Measurements from ENCODE around the gene PDE4D. TPM values are rescaled to one million over a fixed set of nuclear protein-coding genes. Genes with fewer than 3 reads are reported as not detected.

The PDE4D gene
- total RNA-seq, 1 donor from 2014 or later: 14.2 TPM

DNA sequence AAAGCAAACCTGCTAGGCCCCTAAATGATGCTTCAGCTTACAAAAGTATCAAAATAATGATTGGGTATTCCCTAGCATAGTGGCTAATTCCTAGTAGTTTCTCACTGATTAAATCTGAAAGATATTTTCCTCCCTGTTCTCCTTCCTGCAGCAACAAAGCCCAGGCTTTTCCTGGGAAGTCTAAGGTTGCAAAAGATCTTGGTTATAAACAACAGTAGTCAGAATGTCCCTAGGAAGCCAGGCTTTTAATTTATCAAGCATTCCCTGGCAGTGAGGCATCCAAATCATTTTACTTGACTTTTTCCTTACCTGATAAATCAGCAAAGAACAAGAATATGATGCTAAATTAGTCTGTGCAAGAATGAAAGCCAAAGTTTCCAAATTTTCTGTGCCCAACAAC is 272.0 kb downstream of the PDE4D start:
- no peak overlapping the region for H3K4me3 ChIP-seq (ENCODE audit: insufficient read depth, low read depth, low read length)
- Mint-ChIP-seq H3K4me3 (ENCODE audit: unreplicated experiment) (no peak overlapping the region), H3K4me1 (ENCODE audit: low read depth, unreplicated experiment) (peaks cover 22% of the 10 kb centered on the region), H3K27ac (ENCODE audit: unreplicated experiment) (no peak overlapping the region), H3K36me3 (ENCODE audit: low read depth, unreplicated experiment) (no peaks in the 10 kb centered on the region), H3K27me3 (ENCODE audit: low read depth, unreplicated experiment) (peaks cover 1% of the 10 kb centered on the region), H3K9me3 (ENCODE audit: unreplicated experiment) (peaks cover 2% of the 10 kb centered on the region)
- H3K27me3 ChIP-seq (ENCODE audit: insufficient read depth, low read length): no peaks in the 10 kb centered on the region
- no peak overlapping the region for H3K4me2 ChIP-seq (ENCODE audit: low read length)
- H3K9me3 ChIP-seq (ENCODE audit: insufficient read depth, low read depth, low read length): no peaks in the 10 kb centered on the region
- no peak overlapping the region for H3K9ac ChIP-seq (ENCODE audit: low read length)
- no peaks in the 10 kb centered on the region for H3K79me2 ChIP-seq (ENCODE audit: insufficient read depth, low read length)
- H3K36me3 ChIP-seq (ENCODE audit: insufficient read depth, low read length): no peaks in the 10 kb centered on the region
- no peaks in the 10 kb centered on the region for H3K4me1 ChIP-seq (ENCODE audit: insufficient read depth, low read length)
- H3K27ac ChIP-seq (ENCODE audit: low read depth, low read length): no peak overlapping the region
- FAIRE-seq: no peak
- H4K20me1 ChIP-seq (ENCODE audit: insufficient read depth, low read length): no peaks in the 10 kb centered on the region
- peak; percentile 32 for DNase-seq (ENCODE audit: low read depth)
- TF ChIP-seq, protein P1, sequence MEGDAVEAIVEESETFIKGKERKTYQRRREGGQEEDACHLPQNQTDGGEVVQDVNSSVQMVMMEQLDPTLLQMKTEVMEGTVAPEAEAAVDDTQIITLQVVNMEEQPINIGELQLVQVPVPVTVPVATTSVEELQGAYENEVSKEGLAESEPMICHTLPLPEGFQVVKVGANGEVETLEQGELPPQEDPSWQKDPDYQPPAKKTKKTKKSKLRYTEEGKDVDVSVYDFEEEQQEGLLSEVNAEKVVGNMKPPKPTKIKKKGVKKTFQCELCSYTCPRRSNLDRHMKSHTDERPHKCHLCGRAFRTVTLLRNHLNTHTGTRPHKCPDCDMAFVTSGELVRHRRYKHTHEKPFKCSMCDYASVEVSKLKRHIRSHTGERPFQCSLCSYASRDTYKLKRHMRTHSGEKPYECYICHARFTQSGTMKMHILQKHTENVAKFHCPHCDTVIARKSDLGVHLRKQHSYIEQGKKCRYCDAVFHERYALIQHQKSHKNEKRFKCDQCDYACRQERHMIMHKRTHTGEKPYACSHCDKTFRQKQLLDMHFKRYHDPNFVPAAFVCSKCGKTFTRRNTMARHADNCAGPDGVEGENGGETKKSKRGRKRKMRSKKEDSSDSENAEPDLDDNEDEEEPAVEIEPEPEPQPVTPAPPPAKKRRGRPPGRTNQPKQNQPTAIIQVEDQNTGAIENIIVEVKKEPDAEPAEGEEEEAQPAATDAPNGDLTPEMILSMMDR (IDR thresholded peaks at IDR 0.05; ENCODE audit: insufficient read depth, low read depth, low read length): no peak
- TF ChIP-seq EZH2 (IDR thresholded peaks at IDR 0.05; ENCODE audit: insufficient read depth, low read length): no peak
- no peak overlapping the region for H2AFZ ChIP-seq (ENCODE audit: low read depth, low read length)

DNA sequence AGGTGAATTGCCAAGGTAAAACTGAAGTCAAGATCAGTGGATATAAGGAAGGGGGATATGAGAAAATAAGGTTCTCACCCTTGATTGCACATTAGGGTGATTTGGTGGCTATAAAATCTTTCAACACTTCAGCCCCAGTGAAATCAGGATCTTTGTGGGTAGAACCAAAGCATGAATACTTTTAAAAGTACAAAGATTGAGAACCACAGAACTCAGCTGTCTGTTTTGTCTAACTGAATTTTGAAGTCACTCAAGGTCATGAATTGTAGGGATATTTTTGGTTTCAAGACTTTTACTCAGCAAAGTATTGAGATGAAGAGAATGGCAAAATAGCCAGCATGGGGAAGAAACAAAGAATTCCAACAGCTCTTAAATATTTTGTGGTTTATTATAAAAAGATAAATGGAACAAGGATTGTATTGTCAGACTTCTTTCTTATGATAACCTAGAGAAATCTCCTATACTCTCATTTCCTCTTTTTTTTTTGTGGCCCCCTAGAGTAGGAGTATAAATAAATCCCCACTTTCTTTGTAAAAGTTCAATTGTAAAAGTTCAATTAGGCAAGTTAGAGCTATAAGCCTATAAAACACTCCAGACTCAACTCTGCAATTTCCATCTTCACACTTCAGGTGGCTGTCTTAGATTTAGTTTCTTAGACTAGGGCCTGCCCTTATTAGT is 272.9 kb downstream of the PDE4D start:
- Histone ChIP-seq H3K9me3 (ENCODE audit: insufficient read depth, low read depth, low read length) (no peaks in the 10 kb centered on the region), H3K27me3 (ENCODE audit: insufficient read depth, low read length) (no peaks in the 10 kb centered on the region), H3K4me1 (ENCODE audit: insufficient read depth, low read length) (no peaks in the 10 kb centered on the region), H3K9ac (ENCODE audit: low read length) (no peak overlapping the region), H3K4me2 (ENCODE audit: low read length) (no peak overlapping the region), H3K4me3 (ENCODE audit: insufficient read depth, low read depth, low read length) (no peak overlapping the region), H3K36me3 (ENCODE audit: insufficient read depth, low read length) (no peaks in the 10 kb centered on the region), H3K79me2 (ENCODE audit: insufficient read depth, low read length) (no peaks in the 10 kb centered on the region), H2AFZ (ENCODE audit: low read depth, low read length) (no peak overlapping the region), H4K20me1 (ENCODE audit: insufficient read depth, low read length) (no peaks in the 10 kb centered on the region), H3K27ac (ENCODE audit: low read depth, low read length) (no peak overlapping the region)
- no peak overlapping the region for H3K4me3 Mint-ChIP-seq (ENCODE audit: unreplicated experiment)
- H3K27me3 Mint-ChIP-seq (ENCODE audit: low read depth, unreplicated experiment): peaks cover 1% of the 10 kb centered on the region
- FAIRE-seq (peak; percentile 20), DNase-seq (ENCODE audit: low read depth) (peak; percentile 71)
- H3K36me3 Mint-ChIP-seq (ENCODE audit: low read depth, unreplicated experiment): no peaks in the 10 kb centered on the region
- H3K4me1 Mint-ChIP-seq (ENCODE audit: low read depth, unreplicated experiment): peaks cover 23% of the 10 kb centered on the region
- TF ChIP-seq EZH2 (IDR thresholded peaks at IDR 0.05; ENCODE audit: insufficient read depth, low read length): no peak
- TF ChIP-seq, protein P1 (IDR thresholded peaks at IDR 0.05; ENCODE audit: insufficient read depth, low read depth, low read length): no peak
- H3K9me3 Mint-ChIP-seq (ENCODE audit: unreplicated experiment): peaks cover 2% of the 10 kb centered on the region
- no peak overlapping the region for H3K27ac Mint-ChIP-seq (ENCODE audit: unreplicated experiment)

DNA sequence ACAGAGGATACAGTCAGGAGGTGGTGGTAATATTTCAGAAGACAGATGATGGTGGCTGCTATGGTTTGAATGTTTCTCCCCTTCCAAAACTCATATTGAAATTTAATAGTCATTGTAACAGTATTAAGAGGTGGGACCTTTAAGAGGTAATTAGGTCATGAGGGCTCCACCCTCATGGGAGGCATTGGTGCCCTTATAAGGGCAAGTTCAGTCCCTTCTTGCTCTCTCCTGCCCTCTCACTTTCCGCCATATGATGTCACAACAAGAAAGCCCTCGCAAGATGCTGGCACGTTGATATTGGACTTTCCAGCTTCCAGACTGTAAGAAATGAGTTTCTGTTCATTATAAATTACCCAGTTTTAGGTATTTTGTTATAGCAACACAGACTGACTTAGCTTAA is 274.9 kb downstream of the PDE4D start:
- Mint-ChIP-seq H3K27ac (ENCODE audit: unreplicated experiment) (no peak overlapping the region), H3K4me3 (ENCODE audit: unreplicated experiment) (no peak overlapping the region), H3K9me3 (ENCODE audit: unreplicated experiment) (peaks cover 2% of the 10 kb centered on the region), H3K36me3 (ENCODE audit: low read depth, unreplicated experiment) (no peaks in the 10 kb centered on the region), H3K4me1 (ENCODE audit: low read depth, unreplicated experiment) (peaks cover 29% of the 10 kb centered on the region), H3K27me3 (ENCODE audit: low read depth, unreplicated experiment) (peaks cover 1% of the 10 kb centered on the region)
- Histone ChIP-seq H4K20me1 (ENCODE audit: insufficient read depth, low read length) (no peaks in the 10 kb centered on the region), H3K27me3 (ENCODE audit: insufficient read depth, low read length) (no peaks in the 10 kb centered on the region), H3K36me3 (ENCODE audit: insufficient read depth, low read length) (no peaks in the 10 kb centered on the region), H3K27ac (ENCODE audit: low read depth, low read length) (no peak overlapping the region), H3K79me2 (ENCODE audit: insufficient read depth, low read length) (no peaks in the 10 kb centered on the region), H3K4me3 (ENCODE audit: insufficient read depth, low read depth, low read length) (no peak overlapping the region), H2AFZ (ENCODE audit: low read depth, low read length) (no peak overlapping the region), H3K9me3 (ENCODE audit: insufficient read depth, low read depth, low read length) (no peaks in the 10 kb centered on the region), H3K9ac (ENCODE audit: low read length) (no peak overlapping the region), H3K4me2 (ENCODE audit: low read length) (no peak overlapping the region), H3K4me1 (ENCODE audit: insufficient read depth, low read length) (no peaks in the 10 kb centered on the region)
- DNase-seq (ENCODE audit: low read depth): no peak
- no peak for TF ChIP-seq EZH2 (IDR thresholded peaks at IDR 0.05; ENCODE audit: insufficient read depth, low read length)
- TF ChIP-seq, protein P1 (IDR thresholded peaks at IDR 0.05; ENCODE audit: insufficient read depth, low read depth, low read length): no peak
- FAIRE-seq: no peak

All from astrocyte (in vitro differentiated cells and primary cell).